H1 (cell line): Measurements from ENCODE around the gene CCT6B. TPM values are rescaled to one million over a fixed set of nuclear protein-coding genes. Genes with fewer than 3 reads are reported as not detected.

Experiments used
- CTCF ChIA-PET: fragments of 300-600 bp; sonication (Branson Sonifier 250); formaldehyde crosslinking; loops from one replicate; lab custom pipeline; 2021; ENCODE audit not compliant: partially characterized antibody; lab: Charles Lee
- POLR2A ChIA-PET: fragments of 300-600 bp; sonication (Branson Sonifier 250); formaldehyde crosslinking; loops from one replicate; lab custom pipeline; 2021; ENCODE audit warnings: inconsistent platforms; ENCODE audit not compliant: partially characterized antibody; lab: Charles Lee
- DNase-seq, 2 experiments: peaks; one replicate each; pipeline versions ENCODE4 v3.0.0 to v3.0.0-alpha.2; 2010 to 2022; ENCODE audit warnings: low spot score in 2 of 2, low read depth in 1 of 2, mixed read lengths in 1 of 2
- FAIRE-seq: peaks from 2 replicates; lab custom pipeline; 2011; peaks lifted over from hg19 to GRCh38; lab: Jason Lieb, UNC
- H2AFZ ChIP-seq: 2 replicates; pipeline ENCODE4 v1.8.1; 2012; ENCODE audit warnings: low read length, inconsistent platforms
- H2AK5ac ChIP-seq: 2 replicates; pipeline ENCODE4 v1.6.1; 2013; ENCODE audit warnings: low read depth, low read length
- H2BK120ac ChIP-seq: replicated peaks from 2 replicates; pipeline ENCODE3; 2013; ENCODE audit warnings: low read depth, low read length, inconsistent platforms
- H2BK12ac ChIP-seq: 2 replicates; pipeline ENCODE4 v1.6.1; 2013; ENCODE audit warnings: low read depth, low read length
- H2BK15ac ChIP-seq: 2 replicates; pipeline ENCODE4 v1.6.1; 2013; ENCODE audit warnings: low read length
- H2BK20ac ChIP-seq: 2 replicates; pipeline ENCODE4 v1.6.1; 2013; ENCODE audit warnings: low read length
- H2BK5ac ChIP-seq: 2 replicates; pipeline ENCODE4 v1.6.1; 2013; ENCODE audit warnings: low read depth, low read length
- H3K14ac ChIP-seq: 2 replicates; pipeline ENCODE4 v1.6.1; 2013; ENCODE audit warnings: inconsistent platforms; ENCODE audit not compliant: insufficient read length
- H3K18ac ChIP-seq: 2 replicates; pipeline ENCODE4 v1.6.1; 2013; ENCODE audit warnings: low read length; ENCODE audit errors: extremely low read depth
- H3K23ac ChIP-seq: 2 replicates; pipeline ENCODE4 v1.6.1; 2013; ENCODE audit warnings: inconsistent platforms; ENCODE audit not compliant: insufficient read length
- H3K23me2 ChIP-seq: 2 replicates; pipeline ENCODE4 v1.6.1; 2013; ENCODE audit warnings: low read depth, low read length
- H3K27ac ChIP-seq: 2 replicates; pipeline ENCODE4 v1.6.1; 2011; ENCODE audit warnings: low read depth, low read length, inconsistent platforms
- H3K27me3 ChIP-seq, 4 experiments: replicated peaks in 1 of 4; 1 replicate in 1 of 4; 2 replicates in 3 of 4; pipeline versions ENCODE4 v1.6.1 to v1.8.1; 2011 to 2013; ENCODE audit warnings: low read length in 3 of 4, mild to moderate bottlenecking in 3 of 4, inconsistent platforms in 2 of 4, mixed read lengths in 2 of 4, moderate library complexity in 1 of 4; ENCODE audit not compliant: control insufficient read depth in 3 of 4, insufficient read depth in 3 of 4; ENCODE audit errors: extremely low read depth in 1 of 4
- H3K36me3 ChIP-seq, 4 experiments: 2 replicates each; pipeline versions ENCODE4 v1.6.1 to v1.8.1; 2011 to 2013; ENCODE audit warnings: mild to moderate bottlenecking in 4 of 4, low read length in 3 of 4, moderate library complexity in 2 of 4, control low read depth in 1 of 4, inconsistent platforms in 1 of 4; ENCODE audit not compliant: insufficient read depth in 4 of 4, control insufficient read depth in 2 of 4
- H3K4ac ChIP-seq: replicated peaks from 2 replicates; pipeline ENCODE3; 2013; ENCODE audit warnings: low read length, low read depth, mixed read lengths, inconsistent platforms; ENCODE audit not compliant: insufficient read length
- H3K4me1 ChIP-seq, 4 experiments: replicated peaks in 1 of 4; 1 replicate in 1 of 4; 2 replicates in 3 of 4; pipeline versions ENCODE4 v1.6.1 to v1.8.1; 2011 to 2013; ENCODE audit warnings: low read length in 3 of 4, inconsistent platforms in 2 of 4, mixed read lengths in 1 of 4; ENCODE audit not compliant: insufficient read depth in 4 of 4, control insufficient read depth in 3 of 4
- H3K4me2 ChIP-seq, 2 experiments: 2 replicates each; pipeline versions ENCODE4 v1.6.1 to v1.8.1; 2011 to 2013; ENCODE audit warnings: low read depth in 2 of 2, low read length in 2 of 2, control low read depth in 1 of 2, inconsistent platforms in 1 of 2, mild to moderate bottlenecking in 1 of 2; ENCODE audit not compliant: insufficient read depth in 1 of 2
- H3K4me3 ChIP-seq, 4 experiments: fragments of 200-600, 300-600 bp in 1 of 4; sonication (generic), shearing (Covaris generic), sonication (Bioruptor Twin) in 1 of 4; 2 replicates each; pipeline versions ENCODE4 v1.5.1 to v1.8.1; 2011 to 2016; ENCODE audit warnings: low read length in 4 of 4, low read depth in 3 of 4, control low read depth in 2 of 4, inconsistent platforms in 2 of 4, mild to moderate bottlenecking in 2 of 4, mixed read lengths in 1 of 4, moderate library complexity in 1 of 4; ENCODE audit not compliant: insufficient read depth in 2 of 4; ENCODE audit errors: extremely low read depth in 1 of 4
- H3K56ac ChIP-seq: replicated peaks from 2 replicates; pipeline ENCODE3; 2013; ENCODE audit warnings: low read depth, mild to moderate bottlenecking, mixed read lengths, low read length, inconsistent platforms; ENCODE audit not compliant: insufficient read length
- H3K79me1 ChIP-seq: 2 replicates; pipeline ENCODE4 v1.6.1; 2013; ENCODE audit warnings: low read depth, low read length, control low read depth
- H3K79me2 ChIP-seq, 2 experiments: 2 replicates each; pipeline versions ENCODE4 v1.6.1 to v1.8.1; 2012 to 2013; ENCODE audit warnings: low read length in 2 of 2, mild to moderate bottlenecking in 2 of 2, inconsistent platforms in 1 of 2; ENCODE audit not compliant: insufficient read depth in 2 of 2, control insufficient read depth in 1 of 2
- H3K9ac ChIP-seq, 4 experiments: replicated peaks in 1 of 4; 1 replicate in 1 of 4; 2 replicates in 3 of 4; pipeline versions ENCODE4 v1.6.1 to v1.8.1; 2011 to 2013; ENCODE audit warnings: low read depth in 3 of 4, low read length in 3 of 4, control low read depth in 2 of 4, mild to moderate bottlenecking in 2 of 4, moderate library complexity in 2 of 4, inconsistent platforms in 1 of 4; ENCODE audit errors: extremely low read depth in 1 of 4
- H3K9me3 ChIP-seq, 2 experiments: 2 replicates each; pipeline versions ENCODE4 v1.6.1 to v1.8.1; 2012 to 2013; ENCODE audit warnings: mild to moderate bottlenecking in 2 of 2, moderate library complexity in 2 of 2, control low read depth in 1 of 2, inconsistent platforms in 1 of 2, low read depth in 1 of 2, low read length in 1 of 2, mixed read lengths in 1 of 2; ENCODE audit not compliant: insufficient read depth in 2 of 2
- H4K20me1 ChIP-seq, 2 experiments: replicated peaks in 1 of 2; 2 replicates each; pipeline versions ENCODE3 to v1.8.1; 2011 to 2013; ENCODE audit warnings: inconsistent platforms in 2 of 2, low read length in 2 of 2, mild to moderate bottlenecking in 1 of 2; ENCODE audit not compliant: insufficient read depth in 2 of 2, control insufficient read depth in 1 of 2
- H4K5ac ChIP-seq: 2 replicates; pipeline ENCODE4 v1.6.1; 2013; ENCODE audit warnings: low read length, low read depth, mixed read lengths, inconsistent platforms; ENCODE audit not compliant: insufficient read length
- H4K8ac ChIP-seq: 2 replicates; pipeline ENCODE4 v1.8.0; 2013; ENCODE audit warnings: mild to moderate bottlenecking, moderate library complexity, low read length, inconsistent platforms; ENCODE audit not compliant: insufficient read depth; ENCODE audit errors: extremely low read depth
- H4K91ac ChIP-seq: replicated peaks from 2 replicates; pipeline ENCODE3; 2013; ENCODE audit warnings: low read length, mixed read lengths, inconsistent platforms; ENCODE audit not compliant: insufficient read length
- CTBP2 ChIP-seq: IDR thresholded peaks from 2 replicates; pipeline ENCODE4 v1.7.0; 2011; ENCODE audit warnings: borderline replicate concordance, mild to moderate bottlenecking, moderate library complexity, mixed read lengths, low read length; ENCODE audit not compliant: insufficient read depth, insufficient read length
- CTCF ChIP-seq, 3 experiments: IDR thresholded peaks; 1 replicate in 2 of 3; 2 replicates in 1 of 3; pipeline versions ENCODE4 v1.5.1 to v1.6.1; 2011; ENCODE audit warnings: low read length in 3 of 3, mild to moderate bottlenecking in 3 of 3, inconsistent platforms in 2 of 3, low read depth in 1 of 3, moderate library complexity in 1 of 3; ENCODE audit not compliant: insufficient read depth in 1 of 3; ENCODE audit errors: control extremely low read depth in 1 of 3
- EP300 ChIP-seq, 2 experiments: IDR thresholded peaks; 1 replicate in 1 of 2; 2 replicates in 1 of 2; pipeline ENCODE4 v1.6.1; 2011 to 2012; ENCODE audit warnings: low read depth in 2 of 2, low read length in 2 of 2, mild to moderate bottlenecking in 2 of 2, borderline replicate concordance in 1 of 2, inconsistent platforms in 1 of 2, moderate library complexity in 1 of 2
- GABPA ChIP-seq: IDR thresholded peaks from 2 replicates; pipeline ENCODE4 v1.6.1; 2011; ENCODE audit warnings: mild to moderate bottlenecking, low read length, moderate library complexity, borderline replicate concordance; ENCODE audit not compliant: insufficient read depth
- HDAC6 ChIP-seq: IDR thresholded peaks from one replicate; pipeline ENCODE4 v1.7.1; 2012; ENCODE audit warnings: low read depth, mild to moderate bottlenecking, inconsistent platforms, low read length, moderate library complexity
- KDM5A ChIP-seq: fragments of 200-600 bp; IDR thresholded peaks from 2 replicates; pipeline ENCODE4 v1.7.1; 2012; ENCODE audit warnings: mild to moderate bottlenecking, low read length, inconsistent platforms, mixed read lengths
- RAD21 ChIP-seq, 2 experiments: IDR thresholded peaks in 1 of 2; conservative IDR thresholded peaks in 1 of 2; 2 replicates each; pipeline ENCODE4 v1.6.1; 2011; ENCODE audit warnings: low read depth in 2 of 2, low read length in 2 of 2, improper control_type of control experiment in 1 of 2, inconsistent platforms in 1 of 2, mild to moderate bottlenecking in 1 of 2, moderate library complexity in 1 of 2
- RNF2 ChIP-seq: fragments of 200-900, 300-1000 bp; sonication (generic); IDR thresholded peaks from 2 replicates; pipeline ENCODE4 v1.7.1; 2016; ENCODE audit warnings: borderline replicate concordance, low read depth, mild to moderate bottlenecking, antibody characterized with exemption, low read length; ENCODE audit not compliant: poor library complexity, severe bottlenecking; ENCODE audit errors: missing control alignments
- TCF12 ChIP-seq: IDR thresholded peaks from 2 replicates; pipeline ENCODE4 v1.6.1; 2011; ENCODE audit warnings: low read depth, mild to moderate bottlenecking, low read length
- WGBS, 2 experiments: shearing (Covaris generic) in 1 of 2; methylation state at CpG; one replicate each; pipeline versions ENCODE4 v1.1.6 to v1.1.7; 2013 to 2015; ENCODE audit warnings: low lambda C conversion rate in 2 of 2, mixed read lengths in 2 of 2, inconsistent platforms in 1 of 2, low coverage in 1 of 2, missing lambda C conversion rate in 1 of 2; ENCODE audit not compliant: insufficient replicate concordance in 2 of 2, insufficient coverage in 1 of 2, insufficient read length in 1 of 2; ENCODE audit errors: extremely low coverage in 1 of 2, missing lambda C conversion rate in 1 of 2; 5-methylcytosine and 5-hydroxymethylcytosine counted together
- polyA plus RNA-seq, 7 experiments: library from polyadenylated mRNA; depleted of rRNA in 3 of 7; stranded (reverse) in 5 of 7; unstranded in 2 of 7; fragments of >200 nt in 5 of 7; fragments of 200-250 nt in 2 of 7; gene quantifications; 1 replicate in 5 of 7; 2 replicates in 1 of 7; 4 replicates in 1 of 7; pipeline versions ENCODE4 v1.2.1 to v1.2.3, GENCODE V29; 2011 to 2013; ENCODE audit warnings: missing spikeins in 2 of 7, mixed read lengths in 2 of 7
- total RNA-seq: library from RNA; stranded (reverse); fragmentation: NEBNext Ultra II Directional; extraction: Animal tissue kit (Norgen Biotek cat#: 25700); gene quantifications from 2 replicates; pipeline ENCODE4 v1.2.1, GENCODE V29; 2021

The CCT6B gene
- total and polyA plus RNA-seq, 2 of the 8 experiments (the other 6 are each of a cell fraction or from before 2014, with no cell fraction given), result 0.67 to 1.3 TPM

- Histone ChIP-seq H4K91ac (no peak overlapping the region), H3K23me2 (no peaks in the 10 kb centered on the region), H3K56ac (no peak overlapping the region), H3K18ac (no peak overlapping the region), H4K20me1 (peaks cover 7 to 10% of the 10 kb centered on the region in 2 experiments), H3K4me3 (no peak overlapping the region), H3K27me3 (no peaks in the 10 kb centered on the region), H2BK20ac (no peak overlapping the region), H2BK120ac (no peak overlapping the region), H2BK5ac (no peak overlapping the region), H3K23ac (no peak overlapping the region), H3K79me2 (no peaks in the 10 kb centered on the region), H2AFZ (no peak overlapping the region), H4K8ac (no peak overlapping the region), H3K9ac (no peak overlapping the region; a peak in 1 of 7 replicates), H3K4me2 (no peak overlapping the region), H3K4me1 (no peaks in the 10 kb centered on the region), H3K4ac (no peak overlapping the region), H4K5ac (no peak overlapping the region), H2AK5ac (no peak overlapping the region), H2BK15ac (no peak overlapping the region), H3K36me3 (peaks cover 56 to 89% (median 84%) of the 10 kb centered on the region in 4 experiments), H2BK12ac (no peak overlapping the region), H3K14ac (no peak overlapping the region), H3K27ac (no peak overlapping the region), H3K79me1 (no peaks in the 10 kb centered on the region), H3K9me3 (no peaks in the 10 kb centered on the region)
- POLR2A ChIA-PET, result no interaction called here
- peak; percentile 31 to 83 for DNase-seq
- 81% methylated on average over 5 of the region's 5 CpGs; no CpG with 5 or more reads in 1 of the 2 experiments for WGBS, 2 experiments
- FAIRE-seq, result no peak
- CTCF ChIA-PET, result interaction anchor here (0.9 to 5.2 kb wide), 10 partner anchors 11 to 145 kb away, joined by 3 to 43 read pairs (median 3); partner anchors contain the start of gene RAD51D
- no peak for TF ChIP-seq TCF12
- no peak for TF ChIP-seq CTBP2
- peak; percentile 95 for TF ChIP-seq RAD21 (IDR thresholded peaks at IDR 0.05 in 1 of 2, conservative IDR thresholded peaks at IDR 0.05 in 1 of 2; ENCODE audit: low read depth in 2 of 2, low read length in 2 of 2)
- TF ChIP-seq KDM5A, result no peak
- no peak for TF ChIP-seq HDAC6
- TF ChIP-seq EP300 (IDR thresholded peaks at IDR 0.05; ENCODE audit: borderline replicate concordance in 1 of 2, low read depth in 2 of 2, low read length in 2 of 2), result no peak
- peak; percentile 87 to 93 (median 88) for TF ChIP-seq CTCF (IDR thresholded peaks at IDR 0.05; ENCODE audit: control extremely low read depth in 1 of 3, insufficient read depth in 1 of 3, low read depth in 1 of 3, low read length in 3 of 3)
- TF ChIP-seq RNF2, result no peak
- no peak for TF ChIP-seq GABPA
Observed at GRCh38 chr17:34998205-34998604, 36.9 kb upstream of the CCT6B start.
